Astrocyte (in vitro differentiated cells and primary cell): ENCODE results near the gene CD33.

Experiments
- EZH2 ChIP-seq: IDR thresholded peaks from 2 replicates; pipeline ENCODE4 v1.6.1; 2012; ENCODE audit warnings: mild to moderate bottlenecking, low read length, inconsistent platforms; ENCODE audit not compliant: insufficient read depth
- TF ChIP-seq, protein P1 (sequence below): IDR thresholded peaks from 2 replicates; pipeline ENCODE4 v1.5.1; 2011; ENCODE audit warnings: low read depth, mild to moderate bottlenecking, inconsistent platforms, low read length, moderate library complexity; ENCODE audit not compliant: insufficient read depth

DNA sequence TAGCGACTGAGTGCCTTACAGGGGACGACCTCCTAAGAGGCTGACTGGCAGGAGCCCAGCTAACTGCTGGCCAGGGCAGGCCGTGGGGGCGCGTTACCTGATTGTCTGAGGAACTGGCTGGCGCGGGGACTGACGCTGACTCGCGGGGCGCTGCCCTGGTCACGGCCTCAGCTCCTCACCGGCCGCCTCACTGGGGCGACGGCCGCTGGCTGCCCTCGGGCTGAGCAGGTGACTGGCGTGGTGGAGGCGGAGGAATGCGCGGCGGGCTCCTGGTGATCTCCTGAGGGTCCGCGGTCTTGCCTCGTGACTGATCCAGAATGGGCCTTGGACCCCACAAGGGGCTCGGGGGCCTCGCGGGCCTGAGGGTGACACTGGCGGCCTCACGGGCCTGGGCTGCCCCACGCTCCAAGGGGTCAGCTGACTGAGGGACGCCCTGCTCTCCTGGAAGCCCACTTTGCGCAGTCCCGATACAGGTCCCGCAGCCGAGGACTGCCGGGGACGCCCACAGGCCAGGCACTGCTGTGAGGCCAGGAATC, 43.4 kb upstream of the CD33 start:
- TF ChIP-seq, protein P1, sequence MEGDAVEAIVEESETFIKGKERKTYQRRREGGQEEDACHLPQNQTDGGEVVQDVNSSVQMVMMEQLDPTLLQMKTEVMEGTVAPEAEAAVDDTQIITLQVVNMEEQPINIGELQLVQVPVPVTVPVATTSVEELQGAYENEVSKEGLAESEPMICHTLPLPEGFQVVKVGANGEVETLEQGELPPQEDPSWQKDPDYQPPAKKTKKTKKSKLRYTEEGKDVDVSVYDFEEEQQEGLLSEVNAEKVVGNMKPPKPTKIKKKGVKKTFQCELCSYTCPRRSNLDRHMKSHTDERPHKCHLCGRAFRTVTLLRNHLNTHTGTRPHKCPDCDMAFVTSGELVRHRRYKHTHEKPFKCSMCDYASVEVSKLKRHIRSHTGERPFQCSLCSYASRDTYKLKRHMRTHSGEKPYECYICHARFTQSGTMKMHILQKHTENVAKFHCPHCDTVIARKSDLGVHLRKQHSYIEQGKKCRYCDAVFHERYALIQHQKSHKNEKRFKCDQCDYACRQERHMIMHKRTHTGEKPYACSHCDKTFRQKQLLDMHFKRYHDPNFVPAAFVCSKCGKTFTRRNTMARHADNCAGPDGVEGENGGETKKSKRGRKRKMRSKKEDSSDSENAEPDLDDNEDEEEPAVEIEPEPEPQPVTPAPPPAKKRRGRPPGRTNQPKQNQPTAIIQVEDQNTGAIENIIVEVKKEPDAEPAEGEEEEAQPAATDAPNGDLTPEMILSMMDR: no peak
- TF ChIP-seq EZH2: no peak
